ENCODE results near the gene HSD11B1.

The HSD11B1 gene

GRCh38 chr1:209662879-209663327 lies 41.7 kb upstream of the HSD11B1 start:
- TF ChIP-seq, protein P1, sequence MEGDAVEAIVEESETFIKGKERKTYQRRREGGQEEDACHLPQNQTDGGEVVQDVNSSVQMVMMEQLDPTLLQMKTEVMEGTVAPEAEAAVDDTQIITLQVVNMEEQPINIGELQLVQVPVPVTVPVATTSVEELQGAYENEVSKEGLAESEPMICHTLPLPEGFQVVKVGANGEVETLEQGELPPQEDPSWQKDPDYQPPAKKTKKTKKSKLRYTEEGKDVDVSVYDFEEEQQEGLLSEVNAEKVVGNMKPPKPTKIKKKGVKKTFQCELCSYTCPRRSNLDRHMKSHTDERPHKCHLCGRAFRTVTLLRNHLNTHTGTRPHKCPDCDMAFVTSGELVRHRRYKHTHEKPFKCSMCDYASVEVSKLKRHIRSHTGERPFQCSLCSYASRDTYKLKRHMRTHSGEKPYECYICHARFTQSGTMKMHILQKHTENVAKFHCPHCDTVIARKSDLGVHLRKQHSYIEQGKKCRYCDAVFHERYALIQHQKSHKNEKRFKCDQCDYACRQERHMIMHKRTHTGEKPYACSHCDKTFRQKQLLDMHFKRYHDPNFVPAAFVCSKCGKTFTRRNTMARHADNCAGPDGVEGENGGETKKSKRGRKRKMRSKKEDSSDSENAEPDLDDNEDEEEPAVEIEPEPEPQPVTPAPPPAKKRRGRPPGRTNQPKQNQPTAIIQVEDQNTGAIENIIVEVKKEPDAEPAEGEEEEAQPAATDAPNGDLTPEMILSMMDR (IDR thresholded peaks at IDR 0.05; ENCODE audit: control insufficient read depth, insufficient read depth, low read depth, low read length, missing control alignments) = no peak
- DNase-seq (ENCODE audit: low read depth) = no peak
- no peak overlapping the region for H3K4me3 ChIP-seq (ENCODE audit: control insufficient read depth, low read depth, low read length)

DNA sequence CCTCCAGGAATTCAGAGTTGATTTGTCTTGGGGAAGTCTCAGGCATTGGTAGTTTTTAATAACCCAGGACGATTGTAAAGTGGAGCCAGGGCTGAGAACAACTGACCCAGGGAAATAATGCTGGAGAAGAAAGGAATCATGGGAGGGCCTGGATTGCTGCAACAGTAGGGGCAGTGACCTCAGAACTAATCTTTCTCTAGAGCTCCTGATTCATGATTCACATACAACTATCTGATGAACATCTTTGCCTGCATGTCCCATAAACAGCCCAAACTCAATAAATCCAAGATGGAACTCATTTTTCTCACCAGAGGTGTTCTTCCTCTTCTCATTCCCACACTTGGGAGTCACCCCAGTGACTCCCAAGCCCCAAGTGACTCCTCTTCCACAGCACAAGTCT lies 37.5 kb upstream of the HSD11B1 start:
- H3K4me3 ChIP-seq (ENCODE audit: control insufficient read depth, low read depth, low read length) = no peak overlapping the region
- no peak for DNase-seq (ENCODE audit: low read depth)
- TF ChIP-seq, protein P1 (IDR thresholded peaks at IDR 0.05; ENCODE audit: control insufficient read depth, insufficient read depth, low read depth, low read length, missing control alignments) = no peak

DNA sequence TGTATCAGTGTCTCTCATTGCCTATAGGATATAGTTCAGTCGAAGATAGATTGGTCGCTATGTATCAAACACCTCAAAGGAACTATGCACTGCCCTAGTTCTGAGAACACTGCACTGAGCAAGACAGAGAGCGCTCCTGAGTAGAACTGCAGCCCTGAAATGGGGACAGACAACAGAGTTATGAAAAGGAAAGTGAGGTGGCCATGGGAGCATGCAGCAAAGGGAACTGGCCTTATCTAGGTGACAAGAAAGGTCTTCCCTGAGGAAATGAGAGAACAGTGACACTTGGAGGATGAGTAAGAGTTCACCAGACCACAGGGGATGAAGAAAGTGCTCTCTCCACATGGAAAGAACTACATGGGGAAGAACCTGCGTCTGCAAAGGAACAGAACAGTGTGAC lies 36.9 kb upstream of the HSD11B1 start:
- no peak for DNase-seq (ENCODE audit: low read depth)
- TF ChIP-seq, protein P1 (IDR thresholded peaks at IDR 0.05; ENCODE audit: control insufficient read depth, insufficient read depth, low read depth, low read length, missing control alignments) = no peak
- H3K4me3 ChIP-seq (ENCODE audit: control insufficient read depth, low read depth, low read length) = no peak overlapping the region

GRCh38 chr1:209670441-209671082 lies 34.1 kb upstream of the HSD11B1 start:
- no peak overlapping the region for H3K4me3 ChIP-seq (ENCODE audit: control insufficient read depth, low read depth, low read length)
- TF ChIP-seq, protein P1 (IDR thresholded peaks at IDR 0.05; ENCODE audit: control insufficient read depth, insufficient read depth, low read depth, low read length, missing control alignments) = no peak
- no peak for DNase-seq (ENCODE audit: low read depth)

DNA sequence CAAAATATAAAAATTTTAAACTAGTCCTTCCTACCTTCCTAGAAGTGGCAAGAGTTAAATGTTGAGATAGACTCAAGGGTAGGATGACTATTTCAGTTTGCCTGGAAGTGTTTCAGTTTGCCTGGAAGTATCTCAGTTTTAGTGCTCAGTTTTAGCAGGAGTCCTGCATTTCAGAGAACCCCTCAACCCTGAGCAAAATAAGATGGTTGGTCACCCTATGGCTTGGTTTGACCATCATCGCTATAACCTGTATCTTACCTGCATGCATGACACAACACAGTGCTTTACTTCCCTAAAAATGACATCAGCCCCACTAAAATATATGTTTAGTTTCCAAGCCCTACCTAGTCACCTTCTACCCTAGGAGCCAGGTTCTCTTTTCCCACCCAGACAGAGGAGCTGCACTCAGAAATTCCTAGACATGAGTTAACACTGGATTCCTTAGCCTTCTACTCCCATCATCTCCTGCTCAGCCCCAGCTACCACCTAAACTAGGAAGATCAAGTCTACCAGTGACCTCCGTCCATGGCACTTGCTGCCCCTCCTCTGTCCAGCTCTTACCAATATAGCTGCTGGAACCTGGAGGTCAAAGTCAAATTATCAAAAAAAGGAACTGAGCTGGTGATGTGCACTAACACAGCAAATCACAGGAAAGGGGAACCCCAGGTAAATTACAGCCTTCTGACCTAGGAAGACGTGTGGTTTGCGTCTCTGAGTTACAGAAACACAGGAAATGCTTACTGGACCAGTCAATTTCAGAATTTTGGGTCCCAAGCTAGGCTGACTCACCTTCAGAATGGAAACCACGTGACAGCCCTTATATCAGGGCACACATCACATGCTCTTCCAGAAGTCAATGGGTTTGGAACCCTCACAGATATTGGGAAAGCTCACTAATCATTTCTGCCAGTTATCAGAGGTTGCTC lies 31.7 kb upstream of the HSD11B1 start:
- H3K4me3 ChIP-seq (ENCODE audit: control insufficient read depth, low read depth, low read length) = no peak overlapping the region
- TF ChIP-seq, protein P1 (IDR thresholded peaks at IDR 0.05; ENCODE audit: control insufficient read depth, insufficient read depth, low read depth, low read length, missing control alignments) = no peak
- no peak for DNase-seq (ENCODE audit: low read depth)

GRCh38 chr1:209673631-209674417 lies 30.8 kb upstream of the HSD11B1 start:
- no peak for DNase-seq (ENCODE audit: low read depth)
- TF ChIP-seq, protein P1 (IDR thresholded peaks at IDR 0.05; ENCODE audit: control insufficient read depth, insufficient read depth, low read depth, low read length, missing control alignments) = no peak
- no peak overlapping the region for H3K4me3 ChIP-seq (ENCODE audit: control insufficient read depth, low read depth, low read length)

Data from AG09309 (cell line).